Measurements from ENCODE around the gene SLC2A9.

DNA sequence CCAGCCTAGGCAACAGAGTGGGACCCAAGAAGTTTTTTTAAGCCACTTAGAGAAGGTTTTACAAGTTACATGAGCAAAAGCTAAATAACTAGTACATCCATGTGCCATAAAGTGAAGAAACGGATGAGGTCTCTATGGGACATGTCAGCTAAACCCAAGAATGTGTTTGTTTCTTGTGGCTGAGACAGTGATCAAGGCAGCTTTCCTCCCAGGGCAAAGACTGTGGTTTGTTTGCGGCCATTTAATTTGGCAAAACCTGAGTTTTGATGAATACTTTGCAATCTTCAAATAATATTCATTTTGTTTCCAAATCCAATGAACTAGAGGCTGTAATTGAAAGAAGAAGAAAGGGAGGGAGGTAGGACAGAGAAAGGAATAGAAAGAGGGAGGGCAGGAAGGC is 44.9 kb upstream of the SLC2A9 start:
- TF ChIP-seq CTCF (IDR thresholded peaks at IDR 0.05; ENCODE audit: low read depth, low read length) = no peak
- no peak for TF ChIP-seq EZH2phosphoT487 (IDR thresholded peaks at IDR 0.05; ENCODE audit: low read depth)

Measured in OCI-LY3 (cell line).